ENCODE data around the gene KCNN3. TPM values are rescaled to one million over a fixed set of nuclear protein-coding genes. Genes with fewer than 3 reads are reported as not detected.
A peak's percentile ranks its signal among the peaks of the same experiment; 100 is the strongest.

Gene KCNN3
- total RNA-seq, 4 donors from 2014 or later = 3.5 to 5.6 (median 4.4) TPM

- TF ChIP-seq CTCF (IDR thresholded peaks at IDR 0.05) (no peak), POLR2A (IDR thresholded peaks at IDR 0.05) (no peak)
- DNase-seq = no peak
- H3K4me1 ChIP-seq = peaks cover 0 to 9% of the 10 kb centered on the region in 2 donors
- no peak overlapping the region for H3K27ac ChIP-seq
- H3K36me3 ChIP-seq = no peaks in the 10 kb centered on the region
- H3K27me3 ChIP-seq = no peaks in the 10 kb centered on the region
- 87% methylated on average over 3 of the region's 3 CpGs for WGBS, 2 donors
- intact Hi-C loops (cut with DNase I) = no loop called here
- H3K9me3 ChIP-seq = no peaks in the 10 kb centered on the region
- H3K4me3 ChIP-seq (replicated peaks in 1 of 3) = no peak overlapping the region
Observed at GRCh38 chr1:154794608-154795007, 75.5 kb downstream of the KCNN3 start.

- Histone ChIP-seq H3K4me3 (replicated peaks in 1 of 3) (no peak overlapping the region), H3K27ac (no peak overlapping the region), H3K27me3 (no peaks in the 10 kb centered on the region), H3K9me3 (no peaks in the 10 kb centered on the region), H3K4me1 (peaks cover 0 to 9% of the 10 kb centered on the region in 2 donors), H3K36me3 (no peaks in the 10 kb centered on the region)
- no peak for DNase-seq
- intact Hi-C loops (cut with DNase I) = no loop called here
- TF ChIP-seq POLR2A (IDR thresholded peaks at IDR 0.05) (no peak), CTCF (IDR thresholded peaks at IDR 0.05) (no peak)
- 82 to 84% methylated on average over 7 of the region's 7 CpGs for WGBS, 2 donors
Observed at GRCh38 chr1:154793685-154794084, 76.4 kb downstream of the KCNN3 start.

DNA sequence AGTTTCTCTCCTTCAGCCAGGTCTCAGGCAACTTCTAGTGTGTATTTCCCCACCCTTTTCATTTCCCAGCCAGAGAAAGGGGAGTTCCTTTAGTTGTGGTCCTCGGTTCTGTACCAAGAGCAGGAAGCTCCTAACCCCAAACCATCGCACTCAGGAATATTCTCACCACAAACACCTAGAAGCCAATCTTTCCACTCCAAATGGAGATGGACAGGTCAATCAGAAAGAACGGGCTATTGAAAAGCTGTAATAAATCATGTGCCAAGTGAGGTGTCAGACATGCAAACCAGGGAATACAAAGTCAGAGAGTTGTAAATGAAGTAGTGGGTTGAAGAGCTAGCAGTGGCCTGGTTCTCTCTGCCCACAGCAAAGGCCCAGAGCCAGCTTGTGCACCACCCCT, 77.2 kb downstream of the KCNN3 start:
- H3K27ac ChIP-seq = no peak overlapping the region
- intact Hi-C loops (cut with DNase I) = no loop called here
- no peak for TF ChIP-seq POLR2A (IDR thresholded peaks at IDR 0.05)
- TF ChIP-seq CTCF (IDR thresholded peaks at IDR 0.05) = no peak
- H3K27me3 ChIP-seq = no peaks in the 10 kb centered on the region
- no peak for DNase-seq
- WGBS, 2 donors = 75 to 83% methylated on average over 3 of the region's 3 CpGs
- no peak overlapping the region for H3K4me3 ChIP-seq (replicated peaks in 1 of 3)
- no peaks in the 10 kb centered on the region for H3K9me3 ChIP-seq
- no peaks in the 10 kb centered on the region for H3K36me3 ChIP-seq
- peaks cover 0 to 9% of the 10 kb centered on the region in 2 donors for H3K4me1 ChIP-seq

GRCh38 chr1:154791292-154792166, 78.6 kb downstream of the KCNN3 start:
- H3K4me3 ChIP-seq (replicated peaks in 1 of 3) = no peak overlapping the region
- intact Hi-C loops (cut with DNase I) = no loop called here
- peak overlapping the region in 1 of 3 donors; percentile 25 for H3K27ac ChIP-seq
- H3K4me1 ChIP-seq = peaks cover 0 to 9% of the 10 kb centered on the region in 2 donors
- peak; percentile 80 to 82 for DNase-seq
- H3K36me3 ChIP-seq = no peaks in the 10 kb centered on the region
- H3K27me3 ChIP-seq = no peaks in the 10 kb centered on the region
- TF ChIP-seq POLR2A (IDR thresholded peaks at IDR 0.05) (no peak), CTCF (IDR thresholded peaks at IDR 0.05) (peak in 1 of 6 experiments; percentile 4)
- no peaks in the 10 kb centered on the region for H3K9me3 ChIP-seq
- 15 to 18% methylated on average over 13 of the region's 13 CpGs for WGBS, 2 donors

DNA sequence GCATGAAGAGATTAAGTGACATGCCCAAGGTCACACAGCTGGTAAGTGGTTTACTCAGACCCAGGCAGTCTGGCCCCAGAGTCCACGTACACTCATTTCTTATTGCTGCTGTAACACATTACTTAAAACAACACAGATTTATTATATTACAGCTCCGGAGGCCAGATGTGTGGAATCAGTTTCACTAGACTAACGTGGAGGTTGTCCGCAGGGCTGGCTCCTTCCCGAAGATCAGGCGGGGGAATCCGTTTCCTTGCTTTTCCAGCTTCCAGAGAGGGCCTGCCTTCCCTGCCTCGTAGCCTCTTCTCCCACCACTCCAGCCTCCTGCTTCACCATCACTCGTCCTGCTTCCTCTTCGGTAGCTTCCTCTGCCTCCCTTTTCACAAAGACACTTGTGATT, 81.2 kb downstream of the KCNN3 start:
- TF ChIP-seq POLR2A (IDR thresholded peaks at IDR 0.05) (no peak), CTCF (IDR thresholded peaks at IDR 0.05) (no peak)
- intact Hi-C loops (cut with DNase I) = no loop called here
- Histone ChIP-seq H3K27ac (no peak overlapping the region), H3K9me3 (no peaks in the 10 kb centered on the region), H3K4me3 (replicated peaks in 1 of 3) (no peak overlapping the region), H3K27me3 (no peaks in the 10 kb centered on the region), H3K36me3 (no peaks in the 10 kb centered on the region), H3K4me1 (peaks cover 0 to 19% of the 10 kb centered on the region in 2 donors)
- WGBS, 2 donors = 90% methylated on average over 10 of the region's 10 CpGs
- no peak for DNase-seq
